SKM-1 treated with dmso at 0.1 percent for 144 hours (cell line): ENCODE measurements around the gene PRKCA.

Experiments used
- DNase-seq: peaks from one replicate; lab custom pipeline; 2025; ENCODE audit not compliant: unreplicated experiment; lab: John Stamatoyannopoulos, UW

Gene PRKCA

DNA sequence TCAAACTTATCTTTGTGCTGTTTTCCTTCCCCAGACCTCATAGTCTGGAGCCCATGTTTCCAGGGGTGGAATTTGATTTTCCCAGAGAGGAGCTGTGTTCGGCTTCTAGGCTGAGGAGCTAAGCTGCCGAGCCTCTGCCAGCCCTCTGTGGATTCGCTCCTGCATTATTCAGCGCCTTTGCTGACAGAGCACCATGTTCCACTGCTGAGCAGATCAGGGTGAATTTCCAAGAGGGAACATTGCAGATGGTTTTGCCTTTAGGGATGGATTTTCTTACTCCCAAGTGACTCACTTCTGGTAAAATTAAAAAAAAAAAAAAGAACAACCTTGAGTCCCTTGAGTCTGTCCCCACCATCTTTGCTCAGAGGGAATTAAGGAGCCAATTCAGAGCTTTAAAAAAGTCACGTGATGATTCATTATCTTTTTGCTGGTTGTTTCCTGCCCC, 229.5 kb downstream of the PRKCA start:
- no peak for DNase-seq

GRCh38 chr17:66533572-66533971, 231.2 kb downstream of the PRKCA start:
- no peak for DNase-seq

GRCh38 chr17:66533986-66534385, 231.6 kb downstream of the PRKCA start:
- DNase-seq, result no peak

GRCh38 chr17:66535611-66536010, 233.2 kb downstream of the PRKCA start:
- DNase-seq, result no peak

GRCh38 chr17:66537502-66537901, 235.1 kb downstream of the PRKCA start:
- DNase-seq, result no peak

DNA sequence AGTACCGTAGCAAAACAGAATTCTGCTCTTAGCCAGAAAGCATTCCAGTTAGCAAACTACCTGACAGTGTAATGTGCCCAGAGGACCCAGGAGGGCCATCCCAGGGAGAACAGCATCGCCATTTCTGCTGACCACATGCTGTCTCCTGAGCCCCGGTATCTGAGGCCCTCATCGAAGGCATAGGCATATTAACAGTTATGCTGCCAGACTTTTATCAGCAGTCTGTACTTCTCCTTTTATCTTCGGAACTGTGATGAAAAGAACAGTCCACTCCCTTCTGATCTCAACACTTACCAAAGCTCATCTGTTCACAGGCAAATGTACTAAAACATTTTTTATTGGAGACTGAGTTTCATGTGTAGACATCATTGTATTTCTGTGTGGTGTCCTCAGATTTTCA, 236.4 kb downstream of the PRKCA start:
- no peak for DNase-seq

DNA sequence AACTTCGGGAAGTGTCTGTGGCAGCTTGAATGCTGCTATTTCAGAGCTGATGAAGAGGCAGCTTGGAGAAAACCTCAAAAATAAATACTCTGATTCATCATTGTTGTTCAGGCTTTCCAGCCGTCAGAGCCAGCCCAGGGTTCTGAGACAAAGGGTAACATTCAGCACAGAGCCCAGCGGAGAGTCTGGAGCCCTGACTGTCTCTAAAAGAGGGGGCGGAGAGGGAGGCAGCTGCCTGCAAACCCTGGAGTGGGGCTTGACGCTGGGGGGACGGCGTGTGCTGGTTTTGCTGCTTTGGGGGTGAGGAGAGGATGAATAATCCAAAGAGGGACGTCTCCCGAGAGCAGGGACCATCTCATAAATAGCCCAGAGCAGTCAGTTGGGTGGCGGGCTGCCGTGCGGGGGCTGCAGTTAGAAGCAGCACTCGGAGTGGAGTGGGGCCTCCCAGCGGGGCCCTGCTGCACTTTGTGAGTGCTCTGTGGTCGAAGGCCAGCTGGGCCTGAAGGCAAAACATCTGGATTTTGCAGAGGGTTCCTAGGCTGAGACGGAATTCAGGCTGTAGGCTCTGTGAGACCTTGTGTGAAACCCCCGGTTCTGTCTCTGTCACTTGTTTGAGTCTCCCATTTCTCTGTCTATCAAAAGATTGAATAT, 237.8 kb downstream of the PRKCA start:
- no peak for DNase-seq

- DNase-seq, result no peak
These were observed 239.2 kb downstream of the PRKCA start for GRCh38 chr17:66541461-66542128.

DNA sequence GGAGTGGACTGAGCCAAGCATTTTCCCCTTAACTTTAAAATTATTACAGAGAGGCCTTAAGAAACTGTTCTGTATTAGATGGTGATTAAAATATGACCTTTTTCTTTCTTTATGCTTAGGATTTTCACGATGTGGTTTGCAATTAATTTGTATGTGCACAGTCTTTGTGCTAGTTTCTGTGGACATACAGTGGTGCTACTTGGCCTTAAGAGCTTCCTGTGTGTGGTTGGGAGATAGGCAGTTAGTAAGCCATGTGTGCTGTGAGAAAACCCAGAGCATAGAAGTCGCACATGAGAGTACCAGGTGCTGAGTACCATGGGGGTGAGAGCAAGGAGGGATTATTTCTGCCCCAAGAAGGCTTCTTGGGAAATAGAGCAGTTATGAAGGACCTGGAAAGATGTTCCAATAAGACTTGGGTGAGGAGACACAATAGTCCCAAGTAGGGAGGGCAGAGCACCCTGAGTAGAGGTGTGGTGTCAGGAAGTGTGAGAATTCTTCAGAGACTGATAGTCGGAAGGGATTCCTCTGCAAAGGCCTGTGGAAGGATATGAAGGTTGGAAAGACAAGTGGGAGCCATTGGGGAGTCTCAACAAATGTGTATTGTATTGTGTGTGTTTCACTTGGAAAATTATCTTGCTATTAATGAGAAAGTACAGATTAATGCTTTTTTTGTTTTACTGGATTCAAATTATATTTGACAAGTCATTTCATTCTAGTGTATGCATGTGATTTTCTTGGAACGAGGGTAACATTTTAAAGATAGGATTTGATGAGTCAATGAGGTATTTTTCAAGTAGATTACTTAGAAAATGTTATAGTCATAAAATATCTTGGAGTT, 239.9 kb downstream of the PRKCA start:
- no peak for DNase-seq

DNA sequence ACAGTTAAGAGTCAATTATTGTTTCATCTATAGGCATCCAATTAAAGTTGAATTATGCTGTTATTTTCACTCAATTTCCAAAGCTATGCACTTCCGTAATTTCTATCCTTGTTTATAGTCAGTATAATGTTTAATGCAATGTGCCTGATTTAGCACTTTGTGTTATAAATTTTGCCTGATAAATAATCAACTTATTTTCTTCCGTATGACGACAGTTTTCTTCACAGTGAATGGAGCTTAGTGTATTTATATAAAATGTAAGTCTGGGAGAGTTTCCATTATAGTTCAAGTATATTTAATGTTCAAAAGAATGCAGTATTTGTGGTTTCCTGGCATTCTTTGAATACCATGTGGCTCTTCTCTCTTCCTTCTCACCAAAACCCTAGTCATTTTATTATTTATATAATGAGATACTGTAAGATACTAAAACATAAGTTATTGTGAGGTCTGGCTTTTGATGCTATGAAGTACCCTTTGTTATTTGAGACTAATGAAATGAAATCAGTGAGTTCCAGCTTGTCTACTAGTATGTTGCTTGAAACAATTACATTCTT, 240.6 kb downstream of the PRKCA start:
- DNase-seq, result no peak

DNA sequence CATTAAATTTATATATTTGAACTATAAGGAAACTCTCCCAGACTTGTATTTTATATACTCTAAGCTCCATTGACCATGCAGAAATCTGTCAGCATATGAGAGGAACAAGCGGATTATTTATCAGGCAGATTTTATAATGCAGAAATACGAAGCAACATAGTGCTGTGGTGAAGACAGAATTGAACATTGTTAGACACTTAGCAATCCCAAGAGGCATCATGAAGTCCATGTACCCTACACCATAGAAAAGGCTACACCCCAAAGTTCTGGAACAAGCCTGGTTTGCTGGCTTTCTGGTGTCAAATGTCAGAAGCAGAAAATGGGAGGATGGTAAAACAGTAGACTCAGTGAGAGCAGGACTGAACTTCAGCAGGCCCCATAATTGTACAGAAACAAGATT, 241.1 kb downstream of the PRKCA start:
- no peak for DNase-seq

GRCh38 chr17:66545918-66546317, 243.5 kb downstream of the PRKCA start:
- no peak for DNase-seq

GRCh38 chr17:66547151-66547865, 244.9 kb downstream of the PRKCA start:
- DNase-seq, result no peak

DNA sequence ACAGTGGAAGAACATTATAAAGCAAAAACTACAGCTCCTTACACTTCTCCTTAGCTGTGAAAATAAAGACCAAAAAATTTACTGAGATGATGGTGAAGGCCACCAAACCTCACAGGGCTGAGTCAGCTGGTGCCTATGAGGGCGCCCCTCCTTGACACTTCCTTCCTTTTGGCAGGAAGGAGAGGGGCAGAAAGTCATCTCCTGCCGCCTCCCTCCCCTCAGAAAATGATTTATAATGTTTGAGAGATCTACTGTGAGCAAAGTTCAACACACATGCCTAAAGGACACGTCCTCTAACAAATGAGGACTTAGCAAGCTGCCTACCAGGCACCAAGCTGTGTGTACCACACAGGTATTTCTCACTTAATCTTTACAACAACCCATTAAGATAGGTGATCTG, 245.7 kb downstream of the PRKCA start:
- DNase-seq, result no peak

DNA sequence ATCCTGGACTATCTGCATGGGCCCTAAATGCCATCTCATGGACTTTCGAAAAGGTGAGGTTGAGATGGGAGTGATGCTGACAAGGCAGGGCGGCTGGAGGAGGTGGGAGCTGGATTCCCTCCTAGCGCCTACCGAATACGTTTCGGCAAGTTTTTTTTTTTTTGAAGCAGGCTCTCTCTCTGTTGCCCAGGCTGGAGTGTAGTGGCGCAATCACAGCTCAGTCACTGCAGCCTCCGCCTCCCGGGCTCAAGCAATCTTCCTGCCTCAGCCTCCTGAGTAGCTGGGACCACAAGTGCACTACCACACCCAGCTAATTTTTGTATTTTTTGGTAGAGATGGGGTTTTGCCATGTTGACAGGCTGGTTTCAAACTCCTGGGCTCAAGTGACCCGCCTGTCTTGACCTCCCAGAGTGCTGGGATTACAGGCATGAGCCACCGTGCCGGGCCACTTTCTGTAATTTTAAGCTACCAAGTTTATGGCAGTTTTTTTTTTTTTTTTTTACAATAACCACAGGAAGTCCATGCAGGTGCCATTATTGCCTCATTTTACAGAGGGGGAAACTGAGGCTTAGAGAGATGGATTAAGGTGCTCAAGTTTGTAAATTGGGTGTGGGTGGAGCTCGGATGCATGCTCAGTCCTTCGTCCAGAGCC, 246.4 kb downstream of the PRKCA start:
- DNase-seq, result no peak

DNA sequence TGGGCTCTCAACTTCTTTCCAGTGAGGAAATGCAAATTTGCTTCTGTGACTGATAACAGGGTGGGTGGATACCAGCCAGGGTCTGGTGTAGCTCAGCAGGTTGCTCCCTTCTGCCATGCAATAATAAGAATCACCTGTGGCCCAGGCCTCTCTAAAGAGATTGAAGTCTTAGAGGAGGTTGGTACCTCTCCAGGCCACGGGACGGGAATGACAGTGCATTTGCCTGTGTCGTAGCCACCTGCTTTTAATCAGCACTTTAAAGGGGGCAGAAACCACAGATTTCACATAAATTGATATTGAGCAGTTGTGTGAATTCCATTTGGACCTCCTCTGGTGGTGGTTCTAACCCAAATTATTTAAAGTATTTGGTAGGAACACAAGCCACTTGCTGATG, 246.9 kb downstream of the PRKCA start:
- DNase-seq, result no peak

DNA sequence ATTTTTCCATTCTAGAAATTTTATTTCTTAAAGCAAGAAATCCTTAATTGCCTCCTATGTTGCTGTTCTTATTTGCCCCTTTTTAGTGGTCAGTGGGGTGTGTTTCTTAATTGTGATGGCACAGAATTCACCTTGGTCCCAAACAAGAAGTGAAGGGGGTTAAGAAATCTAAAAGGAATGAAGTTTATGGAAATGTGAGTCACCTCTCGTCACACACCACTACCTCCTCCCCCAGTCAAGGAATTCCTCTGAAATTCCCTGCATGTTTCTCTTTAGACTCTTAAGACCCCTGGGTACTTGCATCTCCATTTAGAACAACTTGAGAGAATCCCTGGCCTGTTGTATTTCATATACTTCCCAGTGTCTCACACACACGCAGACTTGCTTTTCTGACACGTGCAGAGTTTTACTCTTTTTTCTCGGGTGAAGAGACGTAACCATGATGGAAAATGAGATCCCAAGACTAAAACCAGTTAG, 247.4 kb downstream of the PRKCA start:
- no peak for DNase-seq

- DNase-seq, result no peak
These were observed 249.4 kb downstream of the PRKCA start for GRCh38 chr17:66551839-66552238.

- DNase-seq, result no peak
These were observed 250.0 kb downstream of the PRKCA start for GRCh38 chr17:66552371-66552770.

- no peak for DNase-seq
These were observed 253.2 kb downstream of the PRKCA start for GRCh38 chr17:66555605-66556004.
